Measurements from ENCODE around the gene COL4A1.

DNA sequence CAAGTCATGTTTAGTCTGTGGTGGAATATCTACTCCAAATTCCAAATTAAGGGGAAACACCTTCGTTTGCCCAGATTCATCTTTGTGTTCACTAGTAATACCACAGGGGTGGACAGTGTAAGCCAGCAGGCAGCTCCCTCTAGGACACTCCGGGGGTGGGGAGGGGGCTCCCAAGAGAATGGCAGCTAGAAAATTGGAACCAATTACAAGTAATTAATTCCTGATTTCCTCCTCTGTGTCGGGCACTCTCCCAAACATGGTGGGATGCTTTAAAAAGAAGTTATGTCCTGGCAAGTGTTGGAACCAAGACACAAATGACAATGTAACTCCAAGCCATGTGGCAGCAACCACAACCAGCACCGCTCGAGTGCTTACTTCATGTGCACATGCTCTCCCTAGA is 5.9 kb downstream of the COL4A1 start:
- TF ChIP-seq, protein P1, sequence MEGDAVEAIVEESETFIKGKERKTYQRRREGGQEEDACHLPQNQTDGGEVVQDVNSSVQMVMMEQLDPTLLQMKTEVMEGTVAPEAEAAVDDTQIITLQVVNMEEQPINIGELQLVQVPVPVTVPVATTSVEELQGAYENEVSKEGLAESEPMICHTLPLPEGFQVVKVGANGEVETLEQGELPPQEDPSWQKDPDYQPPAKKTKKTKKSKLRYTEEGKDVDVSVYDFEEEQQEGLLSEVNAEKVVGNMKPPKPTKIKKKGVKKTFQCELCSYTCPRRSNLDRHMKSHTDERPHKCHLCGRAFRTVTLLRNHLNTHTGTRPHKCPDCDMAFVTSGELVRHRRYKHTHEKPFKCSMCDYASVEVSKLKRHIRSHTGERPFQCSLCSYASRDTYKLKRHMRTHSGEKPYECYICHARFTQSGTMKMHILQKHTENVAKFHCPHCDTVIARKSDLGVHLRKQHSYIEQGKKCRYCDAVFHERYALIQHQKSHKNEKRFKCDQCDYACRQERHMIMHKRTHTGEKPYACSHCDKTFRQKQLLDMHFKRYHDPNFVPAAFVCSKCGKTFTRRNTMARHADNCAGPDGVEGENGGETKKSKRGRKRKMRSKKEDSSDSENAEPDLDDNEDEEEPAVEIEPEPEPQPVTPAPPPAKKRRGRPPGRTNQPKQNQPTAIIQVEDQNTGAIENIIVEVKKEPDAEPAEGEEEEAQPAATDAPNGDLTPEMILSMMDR (optimal IDR thresholded peaks at IDR 0.05 in 1 of 3, IDR thresholded peaks at IDR 0.05 in 1 of 3, conservative IDR thresholded peaks at IDR 0.05 in 1 of 3; ENCODE audit: extremely low read depth in 1 of 3, insufficient read depth in 2 of 3, low read length in 3 of 3), result no peak
- TF ChIP-seq EZH2 (IDR thresholded peaks at IDR 0.05; ENCODE audit: low read length), result no peak

Data from keratinocyte (primary cell).